DND-41 (cell line): ENCODE measurements around the gene SHOC2.

ENCODE experiments used
- CTCF ChIP-seq: IDR thresholded peaks from 2 replicates; pipeline ENCODE4 v1.5.1; 2012; ENCODE audit warnings: borderline replicate concordance, low read length, moderate library complexity, mild to moderate bottlenecking; ENCODE audit not compliant: poor library complexity, severe bottlenecking; ENCODE audit errors: extremely low read depth
- EZH2 ChIP-seq: IDR thresholded peaks from 3 replicates; pipeline ENCODE4 v1.6.1; 2012; ENCODE audit warnings: borderline replicate concordance, low read depth, mild to moderate bottlenecking, moderate library complexity, low read length, inconsistent platforms; ENCODE audit not compliant: severe bottlenecking

- no peak for TF ChIP-seq CTCF
- no peak for TF ChIP-seq EZH2
Measured at GRCh38 chr10:111004016-111004415, 84.6 kb downstream of the SHOC2 start.
